ENCODE measurements around the gene DHCR24.

DNA sequence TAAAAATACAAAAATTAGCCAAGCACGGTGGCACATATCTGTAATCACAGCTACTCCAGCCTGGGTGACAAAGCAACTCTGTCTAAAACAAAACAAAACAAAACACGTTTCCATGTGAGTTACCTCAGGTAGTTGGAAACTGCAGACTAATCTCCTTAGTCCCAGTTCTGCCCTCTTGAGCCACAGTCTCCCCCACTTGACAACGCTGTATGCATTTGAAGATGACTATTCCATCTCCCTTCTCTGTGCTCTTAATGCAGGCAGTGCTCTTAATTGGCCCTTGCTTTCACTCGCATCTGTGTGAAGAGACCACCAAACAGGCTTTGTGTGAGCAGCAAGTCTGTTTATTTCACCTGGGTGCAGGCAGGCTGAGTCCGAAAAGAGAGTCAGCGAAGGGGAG, 19.6 kb upstream of the DHCR24 start:
- TF ChIP-seq, protein P1, sequence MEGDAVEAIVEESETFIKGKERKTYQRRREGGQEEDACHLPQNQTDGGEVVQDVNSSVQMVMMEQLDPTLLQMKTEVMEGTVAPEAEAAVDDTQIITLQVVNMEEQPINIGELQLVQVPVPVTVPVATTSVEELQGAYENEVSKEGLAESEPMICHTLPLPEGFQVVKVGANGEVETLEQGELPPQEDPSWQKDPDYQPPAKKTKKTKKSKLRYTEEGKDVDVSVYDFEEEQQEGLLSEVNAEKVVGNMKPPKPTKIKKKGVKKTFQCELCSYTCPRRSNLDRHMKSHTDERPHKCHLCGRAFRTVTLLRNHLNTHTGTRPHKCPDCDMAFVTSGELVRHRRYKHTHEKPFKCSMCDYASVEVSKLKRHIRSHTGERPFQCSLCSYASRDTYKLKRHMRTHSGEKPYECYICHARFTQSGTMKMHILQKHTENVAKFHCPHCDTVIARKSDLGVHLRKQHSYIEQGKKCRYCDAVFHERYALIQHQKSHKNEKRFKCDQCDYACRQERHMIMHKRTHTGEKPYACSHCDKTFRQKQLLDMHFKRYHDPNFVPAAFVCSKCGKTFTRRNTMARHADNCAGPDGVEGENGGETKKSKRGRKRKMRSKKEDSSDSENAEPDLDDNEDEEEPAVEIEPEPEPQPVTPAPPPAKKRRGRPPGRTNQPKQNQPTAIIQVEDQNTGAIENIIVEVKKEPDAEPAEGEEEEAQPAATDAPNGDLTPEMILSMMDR (IDR thresholded peaks at IDR 0.05), result no peak
- TF ChIP-seq POLR2A (IDR thresholded peaks at IDR 0.05), result no peak
- no peak for TF ChIP-seq EP300 (IDR thresholded peaks at IDR 0.05)
- no peak for TF ChIP-seq POLR2AphosphoS5 (IDR thresholded peaks at IDR 0.05)
